Gastroesophageal sphincter (tissue), 4 donors: ENCODE data around the gene SNX3. TPM values are rescaled to one million over a fixed set of nuclear protein-coding genes. Genes with fewer than 3 reads are reported as not detected.
"Not testable (repeated sequence)": the region's sequence is repeated elsewhere in the genome, so short reads cannot be mapped to it uniquely, and the experiment has no call there.

Experiments used
- ATAC-seq: fragments of 150-250 bp; one replicate; pipeline ENCODE4 v1.9.1; 2016; ENCODE audit warnings: mild to moderate bottlenecking, moderate library complexity
- H3K27ac ChIP-seq, 4 donors: fragments of 200-600 bp; sonication (generic) in 3 of 4; 1 replicate in 3 of 4; 2 replicates in 1 of 4; pipeline ENCODE4 v1.5.1; 2016 to 2019
- H3K27me3 ChIP-seq: fragments of 200-600 bp; sonication (generic); one replicate; pipeline ENCODE4 v1.5.1; 2019
- H3K36me3 ChIP-seq, 2 donors: fragments of 200-600 bp; sonication (generic); one replicate each; pipeline ENCODE4 v1.5.1; 2019; ENCODE audit warnings: control low read depth in 1 of 2
- H3K4me1 ChIP-seq, 3 donors: fragments of 200-600 bp; sonication (generic); 1 replicate in 2 of 3; 2 replicates in 1 of 3; pipeline ENCODE4 v1.5.1; 2016 to 2019; ENCODE audit warnings: control low read depth in 2 of 3
- H3K4me3 ChIP-seq, 2 donors: fragments of 200-600 bp; sonication (generic); one replicate each; pipeline ENCODE4 v1.5.1; 2019; ENCODE audit warnings: mild to moderate bottlenecking in 1 of 2, moderate library complexity in 1 of 2
- H3K9me3 ChIP-seq, 3 donors: fragments of 200-600 bp; sonication (generic); one replicate each; pipeline ENCODE4 v1.5.1; 2017 to 2019; ENCODE audit warnings: control low read depth in 2 of 3
- EP300 ChIP-seq: sonication (generic); formaldehyde crosslinking; IDR thresholded peaks from one replicate; pipeline ENCODE4 v1.6.1; 2017; ENCODE audit warnings: antibody characterized with exemption, mild to moderate bottlenecking
- POLR2A ChIP-seq, 2 donors: fragments of 450-650 bp; IDR thresholded peaks; one replicate each; pipeline ENCODE4 v1.6.1; 2017; ENCODE audit warnings: antibody characterized with exemption in 2 of 2, mild to moderate bottlenecking in 2 of 2, moderate library complexity in 1 of 2
- POLR2AphosphoS5 ChIP-seq: sonication (generic); formaldehyde crosslinking; IDR thresholded peaks from one replicate; pipeline ENCODE4 v1.6.1; 2017; ENCODE audit warnings: antibody characterized with exemption
- WGBS, 2 donors: methylation state at CpG; one replicate each; pipeline ENCODE4 v1.1.5; 2018; ENCODE audit warnings: low coverage in 1 of 2; 5-methylcytosine and 5-hydroxymethylcytosine counted together
- total RNA-seq, 4 donors: library from RNA; depleted of rRNA; stranded (reverse); fragments of >200 nt; gene quantifications; one replicate each; pipeline ENCODE4 v1.1.0, GENCODE V29; 2016
- TF ChIP-seq, protein P1 (sequence below), 4 experiments: fragments of 200-600 bp in 2 of 4; fragments of 450-650 bp in 2 of 4; sonication (generic) in 1 of 4; IDR thresholded peaks; one replicate each; pipeline ENCODE4 v1.5.1; 2017 to 2019; ENCODE audit warnings: antibody characterized with exemption in 4 of 4, mild to moderate bottlenecking in 2 of 4, moderate library complexity in 2 of 4

The SNX3 gene
- total RNA-seq, 4 donors from 2014 or later, result 141 to 183 (median 160) TPM

GRCh38 chr6:108252055-108252454, 8.8 kb downstream of the SNX3 start:
- Histone ChIP-seq H3K36me3 (peaks cover 0 to 2% of the 10 kb centered on the region in 2 donors), H3K4me3 (no peak overlapping the region), H3K27ac (no peak overlapping the region), H3K9me3 (no peaks in the 10 kb centered on the region), H3K4me1 (peaks cover 0 to 75% (median under 1%) of the 10 kb centered on the region in 3 donors), H3K27me3 (no peaks in the 10 kb centered on the region)
- WGBS, 2 donors, result 79 to 88% methylated on average over 4 to 5 of the region's 5 CpGs
- no peak for ATAC-seq
- no peak for TF ChIP-seq POLR2A (IDR thresholded peaks at IDR 0.05)
- TF ChIP-seq, protein P1, sequence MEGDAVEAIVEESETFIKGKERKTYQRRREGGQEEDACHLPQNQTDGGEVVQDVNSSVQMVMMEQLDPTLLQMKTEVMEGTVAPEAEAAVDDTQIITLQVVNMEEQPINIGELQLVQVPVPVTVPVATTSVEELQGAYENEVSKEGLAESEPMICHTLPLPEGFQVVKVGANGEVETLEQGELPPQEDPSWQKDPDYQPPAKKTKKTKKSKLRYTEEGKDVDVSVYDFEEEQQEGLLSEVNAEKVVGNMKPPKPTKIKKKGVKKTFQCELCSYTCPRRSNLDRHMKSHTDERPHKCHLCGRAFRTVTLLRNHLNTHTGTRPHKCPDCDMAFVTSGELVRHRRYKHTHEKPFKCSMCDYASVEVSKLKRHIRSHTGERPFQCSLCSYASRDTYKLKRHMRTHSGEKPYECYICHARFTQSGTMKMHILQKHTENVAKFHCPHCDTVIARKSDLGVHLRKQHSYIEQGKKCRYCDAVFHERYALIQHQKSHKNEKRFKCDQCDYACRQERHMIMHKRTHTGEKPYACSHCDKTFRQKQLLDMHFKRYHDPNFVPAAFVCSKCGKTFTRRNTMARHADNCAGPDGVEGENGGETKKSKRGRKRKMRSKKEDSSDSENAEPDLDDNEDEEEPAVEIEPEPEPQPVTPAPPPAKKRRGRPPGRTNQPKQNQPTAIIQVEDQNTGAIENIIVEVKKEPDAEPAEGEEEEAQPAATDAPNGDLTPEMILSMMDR (IDR thresholded peaks at IDR 0.05), result no peak
- TF ChIP-seq POLR2AphosphoS5, result no peak
- TF ChIP-seq EP300, result no peak

DNA sequence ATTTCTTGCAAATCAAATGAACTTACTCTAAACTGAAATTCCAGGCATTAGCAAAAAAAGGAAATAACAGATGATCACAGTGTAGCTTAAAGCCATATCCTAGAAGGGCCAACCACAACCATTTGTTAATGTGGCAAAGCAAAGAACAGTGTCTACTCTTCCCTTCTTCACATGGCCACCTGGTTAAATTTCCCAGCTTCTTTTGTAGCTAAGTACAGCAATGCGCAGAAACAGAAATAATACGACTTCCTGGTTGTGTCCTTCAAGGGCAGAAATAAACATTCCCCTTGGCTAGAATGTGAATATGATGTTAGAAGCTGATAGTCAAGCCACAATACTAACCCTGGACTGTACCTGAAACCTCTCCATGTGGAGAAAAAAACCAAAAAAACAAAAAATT, 9.6 kb downstream of the SNX3 start:
- WGBS, 2 donors, result 85 to 87% methylated on average over 2 of the region's 2 CpGs
- Histone ChIP-seq H3K4me3 (no peak overlapping the region), H3K36me3 (no peaks in the 10 kb centered on the region), H3K27ac (no peak overlapping the region), H3K4me1 (peaks cover 0 to 67% (median 0%) of the 10 kb centered on the region in 3 donors), H3K27me3 (no peaks in the 10 kb centered on the region), H3K9me3 (no peaks in the 10 kb centered on the region)
- TF ChIP-seq, protein P1 (IDR thresholded peaks at IDR 0.05), result no peak
- no peak for TF ChIP-seq POLR2AphosphoS5
- no peak for TF ChIP-seq EP300
- TF ChIP-seq POLR2A (IDR thresholded peaks at IDR 0.05), result no peak
- ATAC-seq, result no peak

DNA sequence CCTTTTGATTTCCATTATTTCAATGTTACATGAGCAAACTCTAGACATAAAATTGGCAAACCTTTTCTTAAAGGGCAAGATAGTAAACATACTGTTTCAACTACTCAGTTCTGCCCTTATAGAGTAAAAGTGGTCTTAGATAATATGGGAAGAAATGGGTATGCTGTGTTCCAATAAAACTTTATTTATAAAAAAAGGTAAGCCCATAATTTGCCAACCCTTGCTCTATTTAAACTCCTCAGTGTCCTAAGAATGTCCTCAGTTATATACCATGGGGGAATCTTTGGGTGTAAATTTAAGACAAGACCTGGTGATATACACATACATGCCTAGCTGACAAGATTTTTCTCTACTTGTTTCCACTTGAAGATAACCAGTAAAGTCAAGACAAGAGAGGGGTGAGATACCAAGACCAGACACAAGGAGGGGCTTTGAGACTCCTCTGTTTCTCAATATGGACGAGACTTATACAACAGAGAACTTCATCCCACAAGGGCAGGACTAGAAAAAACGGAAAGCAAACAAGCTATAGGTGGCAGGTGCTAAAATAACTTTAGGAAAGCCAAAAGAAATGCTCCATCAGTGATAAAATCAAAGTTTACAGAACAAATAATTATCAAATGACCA, 10.5 kb downstream of the SNX3 start:
- peaks cover 0 to 58% (median 0%) of the 10 kb centered on the region in 3 donors for H3K4me1 ChIP-seq
- H3K27ac ChIP-seq, result no peak overlapping the region
- no peak for TF ChIP-seq EP300
- no peak for TF ChIP-seq POLR2A (IDR thresholded peaks at IDR 0.05)
- no peak for TF ChIP-seq POLR2AphosphoS5
- TF ChIP-seq, protein P1 (IDR thresholded peaks at IDR 0.05), result no peak
- ATAC-seq, result no peak
- H3K9me3 ChIP-seq, result no peaks in the 10 kb centered on the region
- H3K4me3 ChIP-seq, result no peak overlapping the region
- no peaks in the 10 kb centered on the region for H3K27me3 ChIP-seq
- WGBS, 2 donors, result 78 to 81% methylated on average over 2 of the region's 2 CpGs
- H3K36me3 ChIP-seq, result no peaks in the 10 kb centered on the region

DNA sequence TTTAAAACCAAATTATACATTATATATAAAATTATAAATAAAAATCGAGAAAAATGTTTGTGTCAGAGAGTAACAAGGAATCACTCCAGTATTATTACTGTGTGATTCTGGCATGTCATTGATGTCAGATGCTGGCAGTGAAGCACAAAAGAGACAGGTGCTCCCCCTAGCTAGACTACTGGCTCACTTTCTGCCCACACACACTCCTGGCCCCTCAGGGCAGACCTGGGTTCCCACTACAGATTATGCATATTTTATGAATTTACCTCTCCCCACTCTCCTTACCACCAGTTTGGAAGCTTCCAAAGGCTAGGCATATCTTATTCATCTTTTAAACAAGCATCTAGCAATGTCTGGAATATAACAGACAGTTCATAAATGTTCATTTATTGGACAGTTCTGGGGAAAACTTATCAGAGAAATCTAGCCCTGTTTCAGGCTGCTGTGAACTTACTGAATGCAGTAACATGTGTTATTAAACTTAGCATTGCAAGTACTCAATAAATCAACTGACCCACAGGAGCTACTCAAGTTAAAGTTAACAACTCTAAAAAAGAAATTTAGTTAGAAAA, 12.8 kb downstream of the SNX3 start:
- H3K4me1 ChIP-seq, result peaks cover 0 to 44% (median 0%) of the 10 kb centered on the region in 3 donors
- 82 to 88% methylated on average over 1 of the region's 1 CpG for WGBS, 2 donors
- TF ChIP-seq, protein P1 (IDR thresholded peaks at IDR 0.05), result no peak
- no peak for TF ChIP-seq POLR2AphosphoS5
- TF ChIP-seq POLR2A (IDR thresholded peaks at IDR 0.05), result no peak
- no peak for TF ChIP-seq EP300

GRCh38 chr6:108245095-108245494, 15.7 kb downstream of the SNX3 start:
- peaks cover 0 to 16% (median 0%) of the 10 kb centered on the region in 3 donors for H3K4me1 ChIP-seq
- ATAC-seq, H3K27me3 ChIP-seq, H3K27ac ChIP-seq, H3K9me3 ChIP-seq, H3K4me3 ChIP-seq: not testable (repeated sequence)
- WGBS, 2 donors, result 92 to 97% methylated on average over 6 to 7 of the region's 7 CpGs
- peaks cover 0 to 17% of the 10 kb centered on the region in 2 donors for H3K36me3 ChIP-seq

More for the DNA sequence above, 12.8 kb downstream of the SNX3 start:
- no peak for ATAC-seq
- Histone ChIP-seq H3K4me3 (no peak overlapping the region), H3K27ac (no peak overlapping the region), H3K9me3 (no peaks in the 10 kb centered on the region), H3K27me3 (no peaks in the 10 kb centered on the region), H3K36me3 (peaks cover 0 to 8% of the 10 kb centered on the region in 2 donors)
